WTC11 (cell line): ENCODE data around the gene DLG1.

Source experiments
- CREM ChIP-seq: sonication (generic); formaldehyde crosslinking; IDR thresholded peaks from 2 replicates; pipeline ENCODE4 v1.8.1; 2022; ENCODE audit warnings: mild to moderate bottlenecking, missing genetic modification reagents, moderate library complexity
- CTCF ChIP-seq: fragments of 200-600 bp; IDR thresholded peaks from 2 replicates; pipeline ENCODE4 v1.8.0; 2022; ENCODE audit warnings: antibody characterized with exemption
- ESRRA ChIP-seq: sonication (generic); formaldehyde crosslinking; IDR thresholded peaks from 2 replicates; pipeline ENCODE4 v1.8.1; 2022; ENCODE audit warnings: mild to moderate bottlenecking, missing genetic modification reagents, borderline replicate concordance
- HMGXB4 ChIP-seq: sonication (generic); formaldehyde crosslinking; IDR thresholded peaks from 2 replicates; pipeline ENCODE4 v1.8.1; 2023; ENCODE audit warnings: mild to moderate bottlenecking, moderate library complexity, missing genetic modification reagents
- NFYB ChIP-seq: sonication (generic); formaldehyde crosslinking; conservative IDR thresholded peaks from 2 replicates; pipeline ENCODE4 v1.8.0; 2022; ENCODE audit warnings: low read depth, missing genetic modification reagents
- SP1 ChIP-seq: sonication (generic); formaldehyde crosslinking; conservative IDR thresholded peaks from 2 replicates; pipeline ENCODE4 v1.8.1; 2022; ENCODE audit warnings: missing genetic modification reagents
- TCF7 ChIP-seq: sonication (generic); formaldehyde crosslinking; IDR thresholded peaks from 2 replicates; pipeline ENCODE4 v1.8.0; 2022; ENCODE audit warnings: mild to moderate bottlenecking, low read depth, missing genetic modification reagents, moderate library complexity
- TEAD1 ChIP-seq: sonication (generic); formaldehyde crosslinking; IDR thresholded peaks from 2 replicates; pipeline ENCODE4 v1.8.0; 2022; ENCODE audit warnings: mild to moderate bottlenecking, missing genetic modification reagents
- USF2 ChIP-seq: sonication (generic); formaldehyde crosslinking; IDR thresholded peaks from 2 replicates; pipeline ENCODE4 v1.8.1; 2023; ENCODE audit warnings: mild to moderate bottlenecking, missing genetic modification reagents, moderate library complexity
- TF ChIP-seq, protein P1 (sequence below): sonication (generic); formaldehyde crosslinking; IDR thresholded peaks from 2 replicates; pipeline ENCODE4 v1.8.0; 2022; ENCODE audit warnings: missing genetic modification reagents
- TF ChIP-seq, protein P2 (sequence below): sonication (generic); formaldehyde crosslinking; IDR thresholded peaks from 2 replicates; pipeline ENCODE4 v1.8.0; 2022; ENCODE audit warnings: mild to moderate bottlenecking, missing genetic modification reagents
- TF ChIP-seq, protein P3 (sequence below): sonication (generic); formaldehyde crosslinking; IDR thresholded peaks from 2 replicates; pipeline ENCODE4 v1.8.0; 2022; ENCODE audit warnings: mild to moderate bottlenecking, missing genetic modification reagents
- TF ChIP-seq, protein P4 (sequence below): sonication (generic); formaldehyde crosslinking; IDR thresholded peaks from 2 replicates; pipeline ENCODE4 v1.8.1; 2022; ENCODE audit warnings: mild to moderate bottlenecking, missing genetic modification reagents, moderate library complexity, borderline replicate concordance

DNA sequence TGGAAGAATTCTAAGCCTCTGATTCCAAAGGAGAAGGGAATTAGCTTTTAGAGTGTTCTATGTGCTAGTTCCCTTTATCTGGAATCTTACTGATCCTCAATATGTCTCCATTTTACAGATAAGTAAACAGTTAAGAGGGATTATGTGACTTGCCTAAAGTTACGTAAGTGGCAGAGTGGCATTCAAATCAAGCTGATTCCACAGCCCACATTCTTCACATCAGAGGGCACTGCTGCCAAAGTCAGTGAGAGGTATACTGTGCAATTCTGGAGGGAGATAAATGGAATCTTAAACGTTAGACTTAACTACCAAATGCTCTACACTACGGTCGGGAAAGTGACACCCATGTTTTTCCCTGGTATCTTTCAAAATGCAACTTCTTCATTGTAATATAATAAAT lies 257.8 kb downstream of the DLG1 start:
- TF ChIP-seq, protein P1, sequence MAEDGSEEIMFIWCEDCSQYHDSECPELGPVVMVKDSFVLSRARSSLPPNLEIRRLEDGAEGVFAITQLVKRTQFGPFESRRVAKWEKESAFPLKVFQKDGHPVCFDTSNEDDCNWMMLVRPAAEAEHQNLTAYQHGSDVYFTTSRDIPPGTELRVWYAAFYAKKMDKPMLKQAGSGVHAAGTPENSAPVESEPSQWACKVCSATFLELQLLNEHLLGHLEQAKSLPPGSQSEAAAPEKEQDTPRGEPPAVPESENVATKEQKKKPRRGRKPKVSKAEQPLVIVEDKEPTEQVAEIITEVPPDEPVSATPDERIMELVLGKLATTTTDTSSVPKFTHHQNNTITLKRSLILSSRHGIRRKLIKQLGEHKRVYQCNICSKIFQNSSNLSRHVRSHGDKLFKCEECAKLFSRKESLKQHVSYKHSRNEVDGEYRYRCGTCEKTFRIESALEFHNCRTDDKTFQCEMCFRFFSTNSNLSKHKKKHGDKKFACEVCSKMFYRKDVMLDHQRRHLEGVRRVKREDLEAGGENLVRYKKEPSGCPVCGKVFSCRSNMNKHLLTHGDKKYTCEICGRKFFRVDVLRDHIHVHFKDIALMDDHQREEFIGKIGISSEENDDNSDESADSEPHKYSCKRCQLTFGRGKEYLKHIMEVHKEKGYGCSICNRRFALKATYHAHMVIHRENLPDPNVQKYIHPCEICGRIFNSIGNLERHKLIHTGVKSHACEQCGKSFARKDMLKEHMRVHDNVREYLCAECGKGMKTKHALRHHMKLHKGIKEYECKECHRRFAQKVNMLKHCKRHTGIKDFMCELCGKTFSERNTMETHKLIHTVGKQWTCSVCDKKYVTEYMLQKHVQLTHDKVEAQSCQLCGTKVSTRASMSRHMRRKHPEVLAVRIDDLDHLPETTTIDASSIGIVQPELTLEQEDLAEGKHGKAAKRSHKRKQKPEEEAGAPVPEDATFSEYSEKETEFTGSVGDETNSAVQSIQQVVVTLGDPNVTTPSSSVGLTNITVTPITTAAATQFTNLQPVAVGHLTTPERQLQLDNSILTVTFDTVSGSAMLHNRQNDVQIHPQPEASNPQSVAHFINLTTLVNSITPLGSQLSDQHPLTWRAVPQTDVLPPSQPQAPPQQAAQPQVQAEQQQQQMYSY (CRISPR knock-in tag) = no peak
- no peak for TF ChIP-seq CTCF
- TF ChIP-seq HMGXB4 (CRISPR knock-in tag) = no peak
- TF ChIP-seq TEAD1 (CRISPR knock-in tag) = no peak
- TF ChIP-seq, protein P2, sequence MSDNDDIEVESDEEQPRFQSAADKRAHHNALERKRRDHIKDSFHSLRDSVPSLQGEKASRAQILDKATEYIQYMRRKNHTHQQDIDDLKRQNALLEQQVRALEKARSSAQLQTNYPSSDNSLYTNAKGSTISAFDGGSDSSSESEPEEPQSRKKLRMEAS (CRISPR knock-in tag) = no peak
- TF ChIP-seq SP1 (CRISPR knock-in tag) = no peak
- no peak for TF ChIP-seq CREM (CRISPR knock-in tag)
- no peak for TF ChIP-seq ESRRA (CRISPR knock-in tag)
- TF ChIP-seq, protein P3, sequence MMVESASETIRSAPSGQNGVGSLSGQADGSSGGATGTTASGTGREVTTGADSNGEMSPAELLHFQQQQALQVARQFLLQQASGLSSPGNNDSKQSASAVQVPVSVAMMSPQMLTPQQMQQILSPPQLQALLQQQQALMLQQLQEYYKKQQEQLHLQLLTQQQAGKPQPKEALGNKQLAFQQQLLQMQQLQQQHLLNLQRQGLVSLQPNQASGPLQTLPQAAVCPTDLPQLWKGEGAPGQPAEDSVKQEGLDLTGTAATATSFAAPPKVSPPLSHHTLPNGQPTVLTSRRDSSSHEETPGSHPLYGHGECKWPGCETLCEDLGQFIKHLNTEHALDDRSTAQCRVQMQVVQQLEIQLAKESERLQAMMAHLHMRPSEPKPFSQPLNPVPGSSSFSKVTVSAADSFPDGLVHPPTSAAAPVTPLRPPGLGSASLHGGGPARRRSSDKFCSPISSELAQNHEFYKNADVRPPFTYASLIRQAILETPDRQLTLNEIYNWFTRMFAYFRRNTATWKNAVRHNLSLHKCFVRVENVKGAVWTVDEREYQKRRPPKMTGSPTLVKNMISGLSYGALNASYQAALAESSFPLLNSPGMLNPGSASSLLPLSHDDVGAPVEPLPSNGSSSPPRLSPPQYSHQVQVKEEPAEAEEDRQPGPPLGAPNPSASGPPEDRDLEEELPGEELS = no peak
- TF ChIP-seq USF2 (CRISPR knock-in tag) = no peak
- TF ChIP-seq TCF7 (CRISPR knock-in tag) = no peak
- no peak for TF ChIP-seq NFYB (CRISPR knock-in tag)
- TF ChIP-seq, protein P4, sequence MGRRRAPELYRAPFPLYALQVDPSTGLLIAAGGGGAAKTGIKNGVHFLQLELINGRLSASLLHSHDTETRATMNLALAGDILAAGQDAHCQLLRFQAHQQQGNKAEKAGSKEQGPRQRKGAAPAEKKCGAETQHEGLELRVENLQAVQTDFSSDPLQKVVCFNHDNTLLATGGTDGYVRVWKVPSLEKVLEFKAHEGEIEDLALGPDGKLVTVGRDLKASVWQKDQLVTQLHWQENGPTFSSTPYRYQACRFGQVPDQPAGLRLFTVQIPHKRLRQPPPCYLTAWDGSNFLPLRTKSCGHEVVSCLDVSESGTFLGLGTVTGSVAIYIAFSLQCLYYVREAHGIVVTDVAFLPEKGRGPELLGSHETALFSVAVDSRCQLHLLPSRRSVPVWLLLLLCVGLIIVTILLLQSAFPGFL (CRISPR knock-in tag) = no peak
